Urinary bladder (tissue), 4 donors: ENCODE data around the gene ASTN1. TPM values are rescaled to one million over a fixed set of nuclear protein-coding genes. Genes with fewer than 3 reads are reported as not detected.
"Not testable (repeated sequence)": the region's sequence is repeated elsewhere in the genome, so short reads cannot be mapped to it uniquely, and the experiment has no call there.

Experiments used
- DNase-seq: peaks from one replicate; pipeline ENCODE4 v3.0.0-alpha.2; 2015; ENCODE audit errors: extremely low spot score
- H3K27ac ChIP-seq: one replicate; pipeline ENCODE4 v1.5.1; 2013; ENCODE audit warnings: low read depth, mild to moderate bottlenecking, moderate library complexity
- H3K36me3 ChIP-seq: one replicate; pipeline ENCODE4 v1.6.1; 2013; ENCODE audit warnings: mild to moderate bottlenecking, moderate library complexity; ENCODE audit not compliant: insufficient read depth
- H3K4me1 ChIP-seq: one replicate; pipeline ENCODE4 v1.6.1; 2013; ENCODE audit warnings: mild to moderate bottlenecking, moderate library complexity; ENCODE audit not compliant: insufficient read depth
- H3K4me3 ChIP-seq: one replicate; pipeline ENCODE4 v1.5.1; 2013; ENCODE audit warnings: low read depth, low read length
- WGBS: extraction: QIAGEN DNeasy Blood & Tissue Kit; methylation state at CpG from one replicate; pipeline ENCODE4 v1.1.7; 2013; 5-methylcytosine and 5-hydroxymethylcytosine counted together
- polyA plus RNA-seq: library from polyadenylated mRNA; stranded (reverse); fragments of 200-250 nt; gene quantifications from one replicate; pipeline ENCODE4 v1.2.3, GENCODE V29; 2013
- total RNA-seq: library from RNA; depleted of rRNA; stranded (reverse); fragments of >200 nt; gene quantifications from one replicate; pipeline ENCODE4 v1.2.3, GENCODE V29; 2014
- donor health status: healthy with polysubstance abuse.
- donor health status: healthy.

ASTN1 gene
- total and polyA plus RNA-seq, 2 donors = 0.23 to 6.3 TPM

DNA sequence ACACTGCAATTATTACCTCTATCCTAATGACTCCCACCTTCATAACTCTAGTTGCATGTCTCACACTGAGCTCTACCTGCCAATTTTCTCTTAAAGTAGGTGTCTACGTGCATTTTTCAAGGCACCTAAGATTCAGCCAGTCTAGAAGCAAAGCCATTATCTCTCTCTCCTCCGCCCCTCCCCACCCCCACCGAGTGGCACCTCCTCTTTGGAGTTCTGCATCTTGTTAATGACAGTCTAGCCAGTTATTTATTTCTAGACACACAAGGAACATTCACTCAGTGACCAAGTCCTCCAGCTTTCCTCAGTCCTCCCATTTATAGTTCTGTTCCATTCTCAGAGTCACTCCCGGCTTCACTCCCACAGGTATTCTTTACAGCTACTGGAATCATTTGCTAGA, 47.6 kb downstream of the ASTN1 start:
- WGBS = 78% methylated on average over 4 of the region's 4 CpGs
- Histone ChIP-seq H3K4me3 (no peak overlapping the region), H3K27ac (no peak overlapping the region), H3K36me3 (no peaks in the 10 kb centered on the region), H3K4me1 (no peaks in the 10 kb centered on the region)
- no peak for DNase-seq

DNA sequence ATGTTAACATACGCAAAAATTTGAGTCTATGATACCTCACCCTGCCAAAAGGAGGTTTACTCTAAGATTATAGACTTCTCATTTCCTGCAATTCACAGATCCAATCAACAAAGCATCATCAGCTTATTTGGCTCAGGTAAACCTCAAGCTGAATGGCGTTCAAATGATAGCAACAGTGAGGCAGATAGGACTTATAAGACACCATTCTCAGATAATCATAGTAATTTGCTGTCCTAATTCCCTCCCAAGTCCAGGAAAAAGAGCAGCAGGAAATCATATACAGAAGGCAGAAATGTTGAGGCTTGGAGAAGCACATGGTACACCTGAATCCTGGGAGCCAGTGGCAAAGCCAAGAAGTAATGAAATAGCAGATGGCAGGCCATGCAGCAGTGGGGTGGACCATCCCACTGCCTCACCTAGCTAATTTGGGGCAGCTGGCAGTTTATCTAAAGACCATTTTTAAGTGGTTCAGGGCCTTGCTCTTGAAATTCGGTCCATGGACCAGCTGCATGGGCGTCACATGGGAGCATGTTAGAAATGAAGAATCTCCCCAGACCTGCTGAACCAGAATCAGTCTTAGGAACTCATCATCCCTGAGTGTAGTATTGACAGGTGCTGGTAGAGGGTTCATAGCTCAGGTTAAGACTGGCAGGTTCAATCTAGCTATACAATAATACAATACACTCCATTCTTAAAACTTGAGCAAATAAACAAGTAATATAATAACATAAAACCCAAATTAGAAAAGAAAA, 57.7 kb downstream of the ASTN1 start:
- WGBS = 55% methylated on average over 4 of the region's 4 CpGs
- DNase-seq = no peak

GRCh38 chr1:177106196-177106595, 58.3 kb downstream of the ASTN1 start:
- Histone ChIP-seq H3K36me3 (no peaks in the 10 kb centered on the region), H3K27ac (no peak overlapping the region), H3K4me3 (no peak overlapping the region), H3K4me1 (no peaks in the 10 kb centered on the region)
- DNase-seq = no peak
- 69% methylated on average over 1 of the region's 1 CpG for WGBS

More for the DNA sequence above, 57.7 kb downstream of the ASTN1 start:
- Histone ChIP-seq H3K4me3 (no peak overlapping the region), H3K27ac (no peak overlapping the region), H3K36me3 (no peaks in the 10 kb centered on the region), H3K4me1 (no peaks in the 10 kb centered on the region)

GRCh38 chr1:177103005-177103852, 61.3 kb downstream of the ASTN1 start:
- no peaks in the 10 kb centered on the region for H3K4me1 ChIP-seq
- H3K4me3 ChIP-seq = no peak overlapping the region
- no peaks in the 10 kb centered on the region for H3K36me3 ChIP-seq
- DNase-seq = no peak
- no peak overlapping the region for H3K27ac ChIP-seq
- WGBS = 61% methylated on average over 2 of the region's 2 CpGs

GRCh38 chr1:177092001-177092400, 72.5 kb downstream of the ASTN1 start:
- Histone ChIP-seq H3K4me1 (no peaks in the 10 kb centered on the region), H3K36me3 (no peaks in the 10 kb centered on the region), H3K27ac (no peak overlapping the region), H3K4me3 (no peak overlapping the region)
- DNase-seq = no peak

- H3K36me3 ChIP-seq = no peaks in the 10 kb centered on the region
- no peak overlapping the region for H3K4me3 ChIP-seq
- no peak for DNase-seq
- H3K27ac ChIP-seq = no peak overlapping the region
- 49% methylated on average over 1 of the region's 1 CpG for WGBS
- H3K4me1 ChIP-seq = no peaks in the 10 kb centered on the region
Observed at GRCh38 chr1:177091040-177091439, 73.5 kb downstream of the ASTN1 start.

GRCh38 chr1:177088966-177089365, 75.5 kb downstream of the ASTN1 start:
- 38% methylated on average over 5 of the region's 5 CpGs for WGBS
- no peak for DNase-seq
- H3K4me3 ChIP-seq = no peak overlapping the region
- no peak overlapping the region for H3K27ac ChIP-seq
- no peaks in the 10 kb centered on the region for H3K36me3 ChIP-seq
- H3K4me1 ChIP-seq = no peaks in the 10 kb centered on the region

DNA sequence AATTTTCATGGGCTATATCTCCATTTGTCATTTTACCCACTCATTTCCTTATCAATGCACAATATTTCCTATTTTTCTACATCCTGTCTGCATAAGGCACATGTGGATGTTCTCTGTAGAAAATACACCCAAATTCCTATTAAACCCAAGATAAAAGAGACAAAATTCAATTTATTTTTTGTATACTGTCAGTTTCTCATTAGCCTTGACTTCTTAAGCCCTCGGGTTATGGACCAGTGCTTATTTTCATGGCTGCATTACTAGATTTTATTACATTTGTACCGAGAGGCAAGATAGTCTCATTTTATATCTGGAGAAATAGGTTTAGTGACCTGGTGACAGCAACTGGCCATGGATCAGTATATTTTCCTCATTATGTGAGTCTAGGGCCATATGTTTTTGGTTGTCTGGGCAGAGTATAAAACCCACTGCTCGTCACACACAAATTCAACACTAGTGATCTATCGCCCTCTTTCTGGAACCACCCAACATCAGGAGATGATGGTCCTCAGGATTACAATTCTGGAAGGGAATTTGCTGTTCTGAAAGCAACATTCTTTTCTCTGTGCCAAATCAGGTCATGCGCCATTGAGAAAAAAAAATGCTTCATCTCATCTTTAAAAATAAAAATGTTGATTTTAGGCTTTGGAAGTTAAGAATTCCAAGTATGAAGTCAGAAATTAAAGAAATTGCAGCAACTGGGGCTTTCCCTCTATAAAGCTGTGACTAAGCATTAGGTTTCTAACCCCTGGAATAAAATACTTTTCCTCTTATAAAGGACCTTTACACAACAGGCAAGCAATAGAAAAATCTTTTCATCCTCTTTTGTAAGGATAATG, 81.4 kb downstream of the ASTN1 start:
- 65% methylated on average over 5 of the region's 5 CpGs for WGBS
- Histone ChIP-seq H3K27ac (no peak overlapping the region), H3K4me3 (no peak overlapping the region), H3K36me3 (no peaks in the 10 kb centered on the region), H3K4me1 (no peaks in the 10 kb centered on the region)
- DNase-seq = no peak

DNA sequence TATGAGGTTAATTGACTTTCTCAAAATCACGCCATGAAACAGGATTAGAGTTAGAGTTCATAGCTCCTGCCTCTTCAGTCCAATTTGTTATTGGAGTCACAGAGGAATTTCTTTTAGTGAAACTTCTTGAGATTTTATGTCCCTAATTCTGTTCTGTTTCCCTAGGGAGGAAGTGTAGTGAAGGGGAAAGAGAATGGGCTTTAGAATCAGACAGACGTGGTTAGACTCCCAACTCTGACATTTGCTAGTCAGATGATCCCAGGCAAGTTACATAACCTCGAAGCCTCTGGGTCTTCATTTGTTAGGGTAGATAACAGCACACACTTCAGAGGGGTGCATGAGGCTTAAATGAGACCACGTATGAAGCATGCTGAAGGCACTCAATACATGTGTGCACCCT, 83.9 kb downstream of the ASTN1 start:
- Histone ChIP-seq H3K4me3 (no peak overlapping the region), H3K36me3 (no peaks in the 10 kb centered on the region), H3K27ac (no peak overlapping the region), H3K4me1 (no peaks in the 10 kb centered on the region)
- 73% methylated on average over 4 of the region's 4 CpGs for WGBS
- no peak for DNase-seq

DNA sequence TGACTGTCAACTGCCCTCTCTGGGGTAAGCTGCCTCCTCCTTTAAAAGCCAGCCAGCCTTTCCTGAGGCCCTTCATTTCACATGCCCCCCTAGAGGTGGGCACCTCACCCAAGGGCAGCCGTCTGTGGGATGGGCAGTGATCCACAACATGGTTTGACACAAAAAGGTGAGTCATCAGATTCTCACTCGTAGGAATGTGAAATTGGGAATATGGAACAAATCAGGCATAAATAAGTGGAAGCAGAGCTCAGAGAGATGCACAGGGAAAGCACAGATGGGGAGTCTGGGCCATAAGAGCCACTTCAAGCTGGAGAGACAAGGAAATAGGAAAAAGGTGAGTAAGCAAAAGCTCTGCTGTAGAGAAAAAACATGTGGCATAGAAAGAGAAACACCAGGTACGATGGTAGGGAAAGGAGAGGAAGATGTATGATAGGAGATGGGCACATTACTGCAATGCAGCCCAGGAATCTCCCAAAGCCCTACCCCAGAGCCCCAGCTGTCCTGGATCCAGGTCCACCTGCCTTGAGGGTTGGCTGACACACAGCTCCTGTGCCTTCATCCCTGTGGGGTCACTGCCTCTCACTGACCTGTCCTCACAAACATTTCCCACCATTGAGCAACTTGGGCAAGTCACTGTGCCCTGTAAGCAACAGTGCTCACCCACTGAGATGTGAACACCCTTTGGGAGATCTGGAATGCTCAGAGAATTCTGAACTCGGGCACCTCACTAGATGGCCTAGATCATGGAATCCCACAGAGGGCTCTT, 86.6 kb downstream of the ASTN1 start:
- DNase-seq = no peak
- 74% methylated on average over 4 of the region's 4 CpGs for WGBS
- Histone ChIP-seq H3K36me3 (no peaks in the 10 kb centered on the region), H3K27ac (no peak overlapping the region), H3K4me1 (no peaks in the 10 kb centered on the region), H3K4me3 (no peak overlapping the region)

DNA sequence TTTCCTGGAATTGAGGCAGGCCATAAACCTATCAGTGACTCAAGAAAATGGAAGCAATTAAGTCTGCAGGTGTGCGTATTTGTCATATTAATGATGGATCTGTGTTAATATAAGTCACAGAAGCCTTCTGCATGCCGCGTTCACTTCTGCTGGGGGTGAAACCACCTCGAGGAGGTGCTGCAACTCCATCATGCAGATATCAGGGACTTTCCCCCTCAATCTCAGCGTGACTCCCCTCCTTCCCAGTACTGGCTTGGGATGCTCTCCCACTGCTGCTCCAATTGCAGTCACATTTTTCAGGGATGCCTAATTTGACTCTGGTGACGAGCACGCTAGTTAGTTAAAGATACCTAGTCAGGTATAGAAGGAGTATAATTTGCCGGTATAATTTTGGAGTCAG, 87.5 kb downstream of the ASTN1 start:
- H3K27ac ChIP-seq = no peak overlapping the region
- no peak for DNase-seq
- H3K36me3 ChIP-seq = no peaks in the 10 kb centered on the region
- 90% methylated on average over 8 of the region's 8 CpGs for WGBS
- H3K4me1 ChIP-seq = no peaks in the 10 kb centered on the region
- no peak overlapping the region for H3K4me3 ChIP-seq

DNA sequence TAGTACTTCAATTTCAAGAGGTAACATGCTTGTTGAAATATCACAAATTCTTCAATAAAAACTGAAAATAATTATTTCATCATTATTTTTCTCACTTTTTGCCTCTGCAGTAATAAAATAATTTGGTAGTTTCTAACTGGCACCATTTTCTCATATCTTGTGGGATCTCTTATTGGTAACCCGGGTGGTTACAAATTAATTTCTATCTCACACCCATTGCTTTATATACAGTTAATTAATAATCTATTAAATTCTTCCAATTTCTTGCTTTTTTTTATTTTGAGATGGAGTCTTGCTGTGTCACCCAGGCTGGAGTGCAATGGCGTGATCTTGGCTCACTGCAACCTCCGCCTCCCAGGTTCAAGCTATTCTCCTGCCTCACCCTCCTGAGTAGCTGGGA, 89.7 kb downstream of the ASTN1 start:
- H3K4me3 ChIP-seq, H3K4me1 ChIP-seq, DNase-seq, H3K36me3 ChIP-seq, H3K27ac ChIP-seq: not testable (repeated sequence)
- 96% methylated on average over 3 of the region's 3 CpGs for WGBS

DNA sequence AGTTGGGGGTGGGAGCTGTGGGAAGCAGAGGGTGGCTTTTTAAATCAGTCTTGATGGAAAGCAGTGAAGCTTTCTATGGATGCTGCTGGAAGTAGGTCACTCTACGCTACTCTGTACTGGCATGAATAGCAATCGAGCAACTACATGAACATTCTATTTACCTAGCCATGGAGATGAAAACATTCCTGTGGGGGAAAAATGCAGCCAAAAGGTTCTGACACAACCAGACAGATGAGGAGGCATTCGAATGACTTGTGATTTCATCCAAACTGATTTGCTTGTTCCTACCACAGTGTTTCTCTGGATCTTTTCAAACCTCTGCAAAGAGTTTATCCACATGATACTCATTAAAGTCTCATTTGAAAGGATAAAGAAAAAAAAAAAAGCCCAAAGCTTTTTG, 95.0 kb downstream of the ASTN1 start:
- Histone ChIP-seq H3K36me3 (no peaks in the 10 kb centered on the region), H3K4me3 (no peak overlapping the region), H3K4me1 (no peaks in the 10 kb centered on the region), H3K27ac (no peak overlapping the region)
- DNase-seq = no peak
- 60% methylated on average over 3 of the region's 3 CpGs for WGBS
